ENCODE results near the gene LRRTM4.
"Not testable (repeated sequence)": the region's sequence is repeated elsewhere in the genome, so short reads cannot be mapped to it uniquely, and the experiment has no call there.

Gene LRRTM4

DNA sequence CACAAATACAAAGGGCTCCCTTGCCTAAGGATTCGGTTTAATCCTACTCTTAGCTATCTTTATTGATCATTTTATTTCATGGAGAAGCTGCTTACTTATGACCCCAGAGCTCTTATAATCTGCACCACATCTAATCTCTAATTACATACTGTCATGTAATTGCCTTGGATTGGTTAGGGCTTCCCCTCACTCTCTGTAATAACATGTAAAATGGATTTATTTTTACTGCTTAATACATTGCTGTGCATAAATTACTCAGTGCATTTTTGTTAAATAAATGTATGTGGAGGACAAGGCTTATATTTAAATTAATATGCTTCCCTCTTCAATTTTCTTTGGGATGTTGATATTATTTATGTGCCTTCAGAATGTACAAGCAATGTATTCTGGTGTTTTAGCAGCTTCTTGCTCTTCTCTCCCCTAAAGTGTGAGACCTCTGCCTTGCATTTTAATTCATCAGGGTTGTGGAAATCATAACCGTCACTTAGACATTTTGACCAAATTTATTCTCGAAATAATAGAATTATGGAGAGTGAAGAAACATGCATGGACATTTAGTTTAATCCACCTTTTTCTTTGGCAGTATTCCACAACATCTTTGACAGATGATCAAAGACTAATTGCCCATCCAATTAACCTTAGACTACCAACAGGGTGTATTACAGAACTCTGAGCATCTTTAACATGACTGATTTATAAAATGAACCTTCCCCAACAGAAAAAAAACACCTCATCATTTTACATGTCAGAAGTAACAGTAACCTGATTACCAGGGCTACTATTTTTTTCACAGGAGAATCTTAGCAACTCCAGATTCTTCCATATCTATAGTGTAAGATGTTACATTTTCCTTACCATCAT, 692.6 kb downstream of the LRRTM4 start:
- no peak for DNase-seq

DNA sequence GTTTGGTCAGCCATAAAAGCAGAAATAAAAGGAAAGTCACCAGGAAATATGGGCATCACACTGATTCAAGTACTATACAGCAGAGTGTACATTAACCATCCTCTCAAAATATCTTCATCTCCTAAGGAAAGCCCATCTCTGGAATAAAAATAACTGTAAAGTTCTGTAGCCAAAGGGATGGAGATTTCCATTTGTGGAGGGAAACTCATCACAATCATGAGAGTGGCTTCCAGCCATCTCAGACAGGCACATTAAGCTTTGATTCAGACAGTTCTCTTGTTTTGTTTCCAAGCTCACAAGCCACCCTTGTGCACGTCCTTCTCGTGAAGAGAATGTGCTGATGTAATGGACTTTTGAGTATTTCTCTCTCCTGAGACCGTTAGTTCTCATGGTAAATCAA, 695.5 kb downstream of the LRRTM4 start:
- DNase-seq, result no peak

DNA sequence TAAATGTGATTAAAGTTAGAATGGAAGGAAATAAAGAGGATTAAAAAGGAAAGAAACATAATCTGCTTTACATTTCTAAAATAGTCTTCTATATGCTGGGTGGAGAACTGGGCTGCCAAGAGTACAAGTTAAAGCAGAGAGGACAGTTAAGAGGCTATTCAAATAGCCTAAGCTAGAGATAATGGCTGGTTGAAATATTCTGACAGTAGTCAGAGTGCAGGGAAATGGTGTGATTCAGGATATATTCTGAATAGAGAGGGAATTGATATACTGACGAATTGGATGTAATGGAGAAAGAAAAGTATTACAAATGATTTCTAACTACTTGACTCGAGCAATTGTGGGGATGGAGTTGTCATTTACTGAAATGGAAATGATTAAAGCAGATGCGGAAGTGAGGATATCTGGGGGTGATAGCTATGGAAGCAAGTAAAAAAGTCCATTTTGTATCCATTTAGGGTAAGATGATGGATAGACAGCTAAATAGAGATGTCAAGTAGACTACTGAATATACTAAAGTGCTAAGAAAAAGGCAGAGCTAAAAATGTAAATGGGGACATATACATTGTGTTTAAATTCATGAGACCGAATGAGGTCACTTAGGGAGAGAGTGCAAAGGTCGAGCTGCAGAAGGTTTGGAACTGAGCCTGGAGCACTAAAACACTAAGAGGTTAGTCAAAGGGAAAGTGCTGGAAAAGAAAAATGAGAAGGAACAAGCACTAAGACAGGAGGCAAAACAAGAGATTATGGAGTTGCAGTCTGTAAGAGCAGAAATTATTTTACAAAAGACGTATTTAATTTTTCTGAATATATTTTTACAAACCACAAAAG, 696.8 kb downstream of the LRRTM4 start:
- no peak for DNase-seq

DNA sequence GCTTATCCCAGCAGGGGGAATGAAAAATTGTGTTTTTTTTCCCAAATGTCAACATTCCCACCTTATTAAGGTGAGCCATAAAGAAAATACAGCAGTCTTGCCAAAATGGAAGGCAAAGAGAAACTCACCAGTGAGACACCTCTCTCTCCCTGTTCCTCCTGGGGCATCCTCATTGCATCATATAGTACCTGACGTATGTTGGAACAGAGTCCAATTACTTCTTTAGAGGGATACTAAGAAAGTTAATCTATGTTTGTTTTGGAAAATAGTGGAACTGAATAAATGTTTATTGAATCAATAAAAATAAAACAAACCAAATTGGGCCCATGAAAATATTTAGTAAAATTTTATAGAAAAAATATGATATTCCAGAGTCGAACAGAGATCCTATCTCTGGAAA, 700.4 kb downstream of the LRRTM4 start:
- no peak for DNase-seq

DNA sequence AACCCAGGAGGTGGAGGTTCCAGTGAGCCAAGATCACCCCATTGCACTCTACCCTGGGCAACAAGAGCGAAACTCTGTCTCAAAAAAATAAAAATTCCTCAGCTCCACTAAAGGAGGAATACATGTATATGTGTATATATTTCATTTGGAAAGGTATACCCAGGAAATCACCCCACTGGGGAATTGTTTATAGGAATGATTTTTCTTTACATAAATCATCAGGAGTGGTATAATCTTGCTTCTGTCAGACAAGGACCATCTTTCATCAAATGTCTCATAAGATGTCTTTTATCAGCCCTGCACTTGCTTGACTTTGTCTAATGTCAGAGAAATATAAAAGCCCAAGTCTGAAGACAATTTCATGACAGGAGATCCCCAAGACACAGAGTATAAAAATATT, 709.1 kb downstream of the LRRTM4 start:
- DNase-seq, result no peak

DNA sequence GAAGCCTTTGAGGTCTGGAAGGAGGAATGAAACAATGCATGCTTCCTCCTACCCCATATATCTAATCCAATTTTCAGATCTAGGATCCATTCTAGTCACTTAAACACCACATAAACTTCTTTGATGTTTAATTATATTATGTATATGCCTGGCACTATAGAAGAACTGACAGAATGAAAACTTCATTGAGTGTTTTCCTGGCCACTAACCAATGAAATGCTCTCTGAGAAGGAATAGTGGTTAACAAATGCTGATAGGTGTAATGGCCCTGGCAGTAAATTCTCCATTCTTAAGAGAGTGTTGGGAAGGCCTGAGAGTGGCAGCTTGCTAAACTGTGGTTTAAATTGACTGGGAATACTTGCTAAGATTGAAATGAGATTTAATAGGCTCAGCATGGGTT, 710.0 kb downstream of the LRRTM4 start:
- DNase-seq, result no peak

DNA sequence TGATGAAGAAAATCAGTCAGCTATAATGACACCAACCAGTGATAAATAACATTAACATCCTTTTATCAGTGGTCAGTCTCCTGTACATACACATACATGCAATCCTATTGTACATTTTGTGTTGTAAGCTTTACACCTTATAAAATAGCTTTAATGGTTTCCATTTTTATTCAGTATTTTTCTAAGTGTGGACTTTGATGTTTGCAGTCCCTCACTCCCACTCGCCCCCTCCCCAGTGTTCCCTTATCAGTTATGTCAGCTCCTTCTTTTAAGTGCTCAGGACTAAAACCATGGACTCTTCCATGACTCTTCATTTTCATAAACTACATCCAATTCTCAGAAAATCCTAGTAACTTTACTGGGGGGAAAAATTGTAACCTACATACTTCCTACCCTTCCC, 713.0 kb downstream of the LRRTM4 start:
- no peak for DNase-seq

DNA sequence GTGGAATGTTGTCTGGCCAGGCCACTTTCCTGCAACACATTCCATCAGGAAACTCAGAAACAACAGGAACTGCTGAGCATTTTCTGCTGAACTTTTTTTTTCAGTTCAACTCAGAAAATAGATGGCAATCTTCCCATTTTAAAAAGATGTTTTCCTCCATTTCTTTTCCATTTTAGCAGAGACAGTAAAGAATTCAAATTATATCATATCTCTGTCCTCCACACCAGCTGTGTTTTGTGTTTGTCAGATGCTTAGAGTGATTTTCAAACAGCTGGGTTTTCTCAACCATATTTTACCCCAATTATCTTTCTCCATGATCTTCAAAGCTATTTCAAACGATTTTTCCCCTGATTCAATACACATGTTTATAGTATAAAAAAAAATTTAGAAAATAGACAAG, 713.4 kb downstream of the LRRTM4 start:
- DNase-seq, result no peak

DNA sequence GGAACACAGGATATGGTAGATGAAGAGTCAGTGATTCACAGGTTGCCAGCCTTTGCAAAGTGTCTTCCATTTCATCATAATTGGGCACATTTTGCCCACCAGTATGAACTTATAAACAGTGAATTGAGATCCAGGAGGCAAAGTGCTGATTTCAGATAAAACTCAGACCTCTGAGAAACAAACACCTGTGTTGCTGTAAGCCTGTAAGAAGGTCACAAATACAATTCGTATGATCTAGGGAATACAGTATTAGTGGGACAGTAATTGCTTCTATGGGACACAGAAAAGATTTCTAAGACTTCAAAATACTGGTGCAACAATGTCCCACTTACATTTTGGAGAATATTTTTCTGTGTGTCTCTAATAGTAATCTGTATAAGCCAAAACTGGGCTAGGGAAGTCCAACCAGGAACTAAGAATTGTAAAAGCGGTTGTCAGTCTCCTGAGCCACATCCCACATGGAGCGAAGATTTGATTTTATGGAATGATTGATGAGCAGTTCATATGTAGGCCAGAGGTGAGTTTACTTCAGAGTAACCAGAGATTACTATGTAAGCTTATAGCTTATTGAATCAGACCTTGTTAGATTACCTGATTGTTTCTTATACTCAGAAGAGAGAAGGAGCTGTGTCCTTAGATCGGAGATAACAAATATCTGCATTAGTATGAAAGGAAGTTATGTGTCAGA, 728.4 kb downstream of the LRRTM4 start:
- no peak for DNase-seq

DNA sequence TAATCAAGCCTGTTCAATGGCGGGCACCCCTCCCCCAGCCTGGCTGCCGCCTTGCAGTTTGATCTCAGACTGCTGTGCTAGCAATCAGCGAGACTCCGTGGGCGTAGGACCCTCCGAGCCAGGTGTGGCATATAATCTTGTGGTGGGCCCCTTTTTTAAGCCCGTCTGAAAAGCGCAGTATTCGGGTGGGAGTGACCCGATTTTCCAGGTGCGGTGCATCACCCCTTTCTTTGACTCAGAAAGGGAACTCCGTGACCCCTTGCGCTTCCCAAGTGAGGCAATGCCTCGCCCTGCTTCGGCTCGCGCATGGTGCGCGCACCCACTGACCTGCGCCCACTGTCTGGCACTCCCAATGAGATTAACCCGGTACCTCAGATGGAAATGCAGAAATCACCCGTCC, 740.9 kb downstream of the LRRTM4 start:
- not testable (repeated sequence) for DNase-seq

DNA sequence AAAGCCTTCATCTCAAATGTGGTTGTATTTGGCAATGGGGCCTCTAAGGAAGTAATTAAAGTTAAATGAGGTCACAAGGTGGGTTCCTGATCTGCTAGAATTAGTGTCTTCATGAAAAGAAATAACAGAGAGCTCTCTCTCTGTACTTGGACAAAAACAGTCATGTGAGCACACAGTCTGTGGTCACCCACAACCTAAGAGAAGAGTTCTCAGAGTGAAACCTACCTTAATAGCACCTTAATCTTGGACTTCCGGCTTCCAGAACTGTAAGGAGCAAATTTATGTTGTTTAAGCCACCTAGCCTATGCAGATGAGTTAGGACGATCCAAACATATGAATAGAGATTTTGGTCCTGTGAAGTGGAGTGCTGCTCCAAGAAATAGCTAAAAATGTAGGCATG, 758.9 kb downstream of the LRRTM4 start:
- no peak for DNase-seq

DNA sequence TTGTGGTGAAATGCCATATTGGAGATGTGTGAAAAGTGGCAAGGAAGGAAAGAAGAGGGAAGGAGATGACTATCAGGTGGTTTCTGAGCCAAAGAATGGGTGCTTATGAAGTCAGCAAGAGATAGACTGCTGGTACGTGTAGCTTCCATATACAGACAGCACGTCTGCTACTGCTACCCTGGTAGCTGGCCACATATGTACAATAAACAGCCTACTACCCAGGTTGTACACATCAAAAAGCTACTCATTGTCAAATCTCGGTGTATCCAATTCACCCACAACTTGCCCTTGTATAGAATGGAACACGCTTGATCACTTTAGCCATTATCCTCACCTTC, 761.8 kb downstream of the LRRTM4 start:
- DNase-seq, result no peak

DNA sequence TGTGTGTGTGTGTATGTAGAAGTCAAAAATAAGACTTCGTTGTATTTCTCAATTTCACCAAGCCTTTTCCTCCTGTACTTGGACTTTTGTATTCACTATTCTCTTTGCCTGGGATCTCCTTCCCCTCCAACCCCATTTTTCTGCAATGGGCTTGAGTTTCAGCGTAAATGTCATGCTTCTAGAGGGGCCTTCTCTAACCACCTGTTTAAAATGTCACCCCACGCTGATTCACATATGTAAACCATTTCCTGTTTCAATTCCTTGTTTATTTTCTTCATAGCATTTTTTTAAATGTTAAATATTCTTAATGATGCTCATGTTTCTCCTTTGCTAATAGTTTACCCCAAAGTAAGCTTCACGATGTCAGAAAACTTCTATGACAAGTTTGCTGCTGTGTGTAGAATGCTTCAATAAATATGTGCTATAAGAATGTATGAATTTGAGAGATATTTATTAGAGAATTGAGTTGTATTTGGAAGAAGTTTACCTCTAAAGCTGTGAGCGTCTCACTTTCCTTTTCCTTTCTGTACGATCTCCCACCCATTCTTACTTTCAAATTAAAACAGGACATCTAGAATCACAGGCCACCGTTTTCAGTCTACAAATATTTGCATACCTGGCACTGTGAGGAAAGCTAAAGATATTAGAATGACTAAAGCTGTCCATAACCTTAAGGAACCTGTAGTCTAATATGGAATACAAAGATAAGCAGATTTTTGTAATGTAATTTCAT, 762.4 kb downstream of the LRRTM4 start:
- DNase-seq, result peak in 1 of 2 experiments; percentile 36

DNA sequence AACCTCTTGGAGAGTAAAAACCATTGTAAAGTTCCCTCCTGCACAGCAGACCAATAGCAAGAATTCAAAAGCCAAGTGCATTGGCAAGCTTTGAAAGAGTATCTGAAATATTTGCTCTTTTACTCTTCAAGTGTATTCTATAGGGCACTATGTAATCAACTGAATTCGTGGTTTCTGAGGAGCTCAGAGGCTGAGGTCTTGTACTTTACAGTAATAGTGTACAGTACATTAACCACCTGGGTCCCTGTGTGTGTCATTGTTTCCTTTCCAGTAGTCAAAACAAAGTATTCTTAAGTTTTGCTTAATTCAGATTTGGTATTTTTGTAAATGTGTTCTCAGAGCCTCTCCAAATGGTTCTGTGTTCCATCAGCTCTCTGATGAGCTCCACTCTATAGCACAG, 769.7 kb downstream of the LRRTM4 start:
- no peak for DNase-seq

DNA sequence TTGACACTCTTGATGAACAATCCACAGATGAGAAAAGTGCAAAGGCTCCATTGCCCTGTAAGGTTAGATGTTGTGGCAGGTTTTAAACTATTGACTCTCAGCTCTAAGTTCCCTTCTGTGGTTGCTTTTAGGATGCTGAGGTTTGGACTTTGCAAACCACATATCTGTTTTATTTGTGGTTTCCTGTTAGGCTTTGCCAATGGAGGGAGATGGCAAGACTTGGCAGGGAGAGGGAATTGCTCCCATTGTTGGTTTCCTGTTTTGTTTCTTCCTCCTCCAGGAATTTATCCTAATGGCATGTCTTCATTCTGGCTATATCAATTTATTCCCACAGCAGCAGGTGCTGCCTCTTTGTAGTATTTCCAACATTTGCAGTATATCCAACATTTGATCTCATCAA, 772.3 kb downstream of the LRRTM4 start:
- no peak for DNase-seq

DNA sequence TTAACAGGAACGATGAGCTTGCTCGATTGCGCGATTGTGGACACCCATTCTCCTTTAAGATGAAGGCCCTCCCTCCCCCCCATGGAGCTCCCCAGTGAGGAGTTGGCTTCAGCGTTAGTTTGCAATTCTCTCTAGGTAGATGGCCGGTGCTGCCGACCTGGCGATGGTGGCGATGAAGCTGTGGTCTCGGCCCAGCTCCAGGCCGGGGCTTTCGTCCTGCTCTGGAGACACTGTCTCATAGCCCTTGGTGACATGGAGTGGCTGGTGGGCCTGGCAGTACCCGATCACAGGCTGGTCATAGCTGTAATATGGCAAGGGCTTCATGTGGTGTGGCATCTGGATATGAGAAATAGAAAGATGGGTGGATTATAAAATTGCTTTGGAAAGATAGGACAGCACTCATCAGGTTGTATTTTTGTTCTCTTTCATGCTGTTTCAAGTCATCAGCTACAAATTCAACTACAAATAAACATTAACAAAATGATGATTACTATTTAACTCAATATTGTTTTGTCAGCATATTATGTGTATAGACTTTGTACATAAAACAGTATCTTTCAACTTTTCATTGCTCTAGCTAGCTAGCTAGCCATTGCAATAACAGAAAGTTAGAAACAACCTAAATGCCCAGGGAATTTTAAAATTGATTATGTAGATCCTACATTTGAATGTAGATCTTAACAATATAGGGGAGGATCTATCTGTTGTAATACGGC, 773.4 kb downstream of the LRRTM4 start:
- DNase-seq, result no peak

DNA sequence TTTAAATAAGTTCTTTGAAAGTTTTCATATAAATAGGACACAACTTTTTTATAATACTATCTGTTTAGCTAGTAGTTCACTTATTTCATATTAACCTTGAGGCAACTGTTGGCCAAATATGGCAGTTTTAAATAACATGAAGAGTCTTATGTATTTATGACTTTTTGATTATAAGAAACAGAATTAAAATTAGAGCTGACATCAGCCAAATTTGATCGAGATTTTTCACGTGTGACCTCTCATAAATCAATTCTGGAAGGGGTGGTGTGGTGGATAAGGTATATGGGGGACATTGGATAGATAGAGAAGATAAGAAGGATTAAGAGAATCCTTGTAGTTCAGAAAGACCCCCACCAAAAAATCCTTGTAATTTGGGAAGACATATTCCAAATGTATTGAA, 776.6 kb downstream of the LRRTM4 start:
- DNase-seq, result no peak

DNA sequence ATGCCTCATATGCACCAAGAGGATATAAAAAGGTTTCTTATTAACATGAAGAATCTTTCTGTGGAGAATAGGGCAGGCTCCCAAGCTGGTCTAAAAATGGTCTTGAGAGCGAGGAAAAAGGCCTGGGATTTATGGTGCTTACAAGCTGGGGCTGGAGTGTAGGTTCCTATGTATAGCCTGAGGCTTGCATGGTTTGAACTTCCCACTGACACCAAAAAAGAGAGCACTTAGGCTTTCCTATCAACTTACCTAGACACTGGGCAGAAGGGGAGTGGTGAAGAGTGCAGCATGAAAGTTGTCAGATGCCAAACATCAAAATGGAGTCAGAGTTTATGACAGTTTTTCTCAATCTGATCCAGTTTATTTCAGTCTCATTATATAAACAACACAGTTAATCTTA, 784.6 kb downstream of the LRRTM4 start:
- no peak for DNase-seq

DNA sequence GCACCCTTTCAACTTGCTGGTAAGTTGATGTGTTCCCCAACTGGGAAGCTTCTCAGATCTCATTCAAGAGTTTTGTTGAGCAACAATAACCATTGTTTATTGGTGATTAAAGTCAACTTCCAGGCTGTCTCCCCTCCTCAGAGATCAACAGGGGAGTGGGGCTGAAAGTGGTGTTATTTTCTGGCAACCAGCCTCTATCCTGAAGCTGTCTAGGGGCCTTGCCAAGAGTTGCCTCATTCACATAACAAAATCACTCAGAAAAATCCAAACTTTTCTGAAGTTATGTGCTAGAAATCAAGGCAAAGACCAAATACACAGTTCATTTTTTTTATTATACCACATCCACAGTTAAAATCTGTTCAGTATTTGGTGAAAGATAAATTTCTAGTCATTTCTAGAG, 788.4 kb downstream of the LRRTM4 start:
- no peak for DNase-seq

DNA sequence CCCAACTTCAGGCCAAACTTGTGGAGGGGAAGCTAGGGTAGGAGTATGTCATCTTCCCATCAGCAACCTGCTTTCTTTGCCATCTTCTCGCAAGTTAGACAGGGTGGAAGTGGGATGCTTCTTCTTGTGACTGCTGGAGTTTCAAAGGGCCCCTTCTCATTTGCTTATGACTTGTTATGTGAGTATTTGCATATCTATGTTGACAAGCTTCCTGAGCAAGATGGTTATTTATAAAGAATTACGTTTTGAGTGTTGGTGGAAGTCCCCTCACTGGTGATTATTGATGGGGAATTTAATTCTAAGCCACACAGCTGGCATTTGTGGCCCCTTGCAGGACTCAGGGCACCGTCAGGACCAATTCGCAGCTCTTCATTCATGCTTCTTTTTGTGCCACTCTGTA, 791.0 kb downstream of the LRRTM4 start:
- DNase-seq, result peak; percentile 37

DNA sequence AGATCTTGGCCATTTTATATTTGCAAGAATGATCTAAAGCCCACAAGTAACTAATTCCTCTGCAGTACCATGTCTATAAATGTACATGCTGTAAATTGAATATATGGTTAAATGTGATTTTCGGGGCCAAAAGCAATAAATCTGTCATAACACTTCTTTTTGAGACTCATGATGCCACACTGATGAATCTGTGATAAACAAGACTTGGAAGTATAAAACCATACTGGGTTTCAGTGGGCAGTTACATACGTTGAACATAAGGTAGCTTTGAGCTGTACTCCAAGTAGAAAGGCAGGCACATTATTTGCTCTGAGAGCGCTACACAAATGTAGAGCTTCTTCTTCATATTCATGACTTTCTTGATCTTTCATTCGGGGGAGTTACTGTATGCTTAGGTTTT, 792.2 kb downstream of the LRRTM4 start:
- DNase-seq, result no peak

DNA sequence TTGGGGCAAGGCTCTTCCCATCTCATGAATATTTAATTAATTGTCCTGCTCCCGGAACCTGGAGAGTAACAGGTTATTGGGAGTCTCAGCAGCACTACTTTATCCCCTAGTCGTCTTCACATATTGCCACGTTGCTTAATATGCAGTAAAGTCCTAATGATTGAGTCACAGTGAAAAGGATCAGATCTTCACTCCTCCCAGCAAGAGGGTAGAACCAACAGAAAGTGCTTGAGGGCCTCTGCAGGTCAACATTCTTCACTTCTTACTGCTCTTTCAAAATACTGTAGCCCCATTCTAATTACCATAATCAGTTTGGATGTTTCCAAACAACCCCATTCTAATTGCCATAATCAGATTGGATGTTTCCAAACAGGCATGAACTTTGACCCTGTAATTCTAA, 801.0 kb downstream of the LRRTM4 start:
- DNase-seq, result no peak
